ENCODE data around the gene RNF7. TPM values are rescaled to one million over a fixed set of nuclear protein-coding genes. Genes with fewer than 3 reads are reported as not detected.
"Not testable (repeated sequence)": the region's sequence is repeated elsewhere in the genome, so short reads cannot be mapped to it uniquely, and the experiment has no call there.

The RNF7 gene
- total and polyA plus RNA-seq, 3 experiments from 2014 or later = 65.9 to 139 (median 67.4) TPM

- H3K27ac Mint-ChIP-seq; DNase-seq; H3K27ac ChIP-seq (ENCODE audit: low read depth, low read length); POLR2A ChIA-PET; H3K36me3 Mint-ChIP-seq; H3K4me1 Mint-ChIP-seq; H3K4me1 ChIP-seq (ENCODE audit: insufficient read depth, low read length); CTCF ChIA-PET; H3K36me3 ChIP-seq (ENCODE audit: insufficient read depth, low read length); H3K27me3 ChIP-seq (ENCODE audit: insufficient read depth, low read length, poor library complexity, severe bottlenecking); H3K27me3 Mint-ChIP-seq; H3K9me3 ChIP-seq (ENCODE audit: low read length); H3K9me3 Mint-ChIP-seq; H3K4me3 ChIP-seq (ENCODE audit: low read length); H3K4me3 Mint-ChIP-seq: not testable (repeated sequence)
These were observed 24.5 kb downstream of the RNF7 start for GRCh38 chr3:141762552-141762951.

- H3K9me3 ChIP-seq (ENCODE audit: low read length) = no peaks in the 10 kb centered on the region
- no peak within 1 kb of the TSS for H3K27ac ChIP-seq (ENCODE audit: low read depth, low read length)
- peaks cover 0 to 3% (median 3%) of the 10 kb centered on the region in 3 donors for H3K36me3 Mint-ChIP-seq
- peak within 1 kb of the TSS in 1 of 8 donors; percentile 29 for H3K27ac Mint-ChIP-seq
- no peak within 1 kb of the TSS for H3K4me3 Mint-ChIP-seq
- H3K27me3 ChIP-seq (ENCODE audit: insufficient read depth, low read length, poor library complexity, severe bottlenecking) = no peaks in the 10 kb centered on the region
- H3K9me3 Mint-ChIP-seq = no peaks in the 10 kb centered on the region
- no peaks in the 10 kb centered on the region for H3K4me1 ChIP-seq (ENCODE audit: insufficient read depth, low read length)
- no peaks in the 10 kb centered on the region for H3K27me3 Mint-ChIP-seq
- ChIA-PET POLR2A (interaction anchor here (0.8 kb wide), 1 partner anchor 8 kb away, joined by 3 read pairs; no protein-coding TSS in a partner anchor), CTCF (no interaction called here)
- no peak within 1 kb of the TSS for H3K4me3 ChIP-seq (ENCODE audit: low read length)
- no peaks in the 10 kb centered on the region for H3K36me3 ChIP-seq (ENCODE audit: insufficient read depth, low read length)
- no peaks in the 10 kb centered on the region for H3K4me1 Mint-ChIP-seq
- DNase-seq = no peak
These were observed 25.1 kb downstream of the RNF7 start, which contains the start of gene GRK7 for GRCh38 chr3:141763088-141763750. Gene GRK7, plus strand, starts transcription at chr3:141763408. Its CDS starts 14,877 bp downstream, at chr3:141778285.

- no peak for DNase-seq
- Mint-ChIP-seq H3K4me1 (no peaks in the 10 kb centered on the region), H3K9me3 (no peaks in the 10 kb centered on the region), H3K4me3 (no peak overlapping the region), H3K27ac (no peak overlapping the region), H3K36me3 (peaks cover 0 to 6% (median 3%) of the 10 kb centered on the region in 3 donors), H3K27me3 (no peaks in the 10 kb centered on the region)
- H3K27ac ChIP-seq (ENCODE audit: low read depth, low read length) = no peak overlapping the region
- ChIA-PET CTCF (no interaction called here), POLR2A (interaction anchor here (0.8 kb wide), 1 partner anchor 9 kb away, joined by 3 read pairs; no protein-coding TSS in a partner anchor)
- no peak overlapping the region for H3K4me3 ChIP-seq (ENCODE audit: low read length)
- H3K36me3 ChIP-seq (ENCODE audit: insufficient read depth, low read length) = no peaks in the 10 kb centered on the region
- H3K27me3 ChIP-seq (ENCODE audit: insufficient read depth, low read length, poor library complexity, severe bottlenecking) = no peaks in the 10 kb centered on the region
- no peaks in the 10 kb centered on the region for H3K4me1 ChIP-seq (ENCODE audit: insufficient read depth, low read length)
- no peaks in the 10 kb centered on the region for H3K9me3 ChIP-seq (ENCODE audit: low read length)
These were observed 25.9 kb downstream of the RNF7 start for GRCh38 chr3:141764045-141764444.

DNA sequence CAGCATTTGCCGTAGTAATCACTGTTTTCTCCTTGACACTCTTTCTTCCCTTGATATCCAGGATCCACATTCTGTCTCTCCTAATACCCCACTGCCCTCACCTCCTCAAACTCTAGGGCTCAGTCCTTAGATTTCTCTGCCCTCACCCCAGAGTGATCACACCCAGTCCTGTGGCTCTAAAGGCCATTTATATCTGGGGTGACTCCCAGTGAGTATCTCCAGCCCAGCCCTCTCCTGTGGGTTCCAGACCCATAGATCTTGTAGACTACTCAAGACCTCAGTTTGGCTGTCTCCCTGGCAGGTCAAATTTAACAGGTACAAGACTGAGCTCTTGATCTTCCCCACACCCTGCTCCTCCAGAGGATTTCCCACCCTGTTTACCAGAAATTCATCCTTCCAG, 26.4 kb downstream of the RNF7 start:
- Mint-ChIP-seq H3K27me3 (no peaks in the 10 kb centered on the region), H3K9me3 (no peaks in the 10 kb centered on the region), H3K4me1 (no peaks in the 10 kb centered on the region), H3K36me3 (peaks cover 0 to 7% (median 3%) of the 10 kb centered on the region in 3 donors), H3K4me3 (no peak overlapping the region), H3K27ac (no peak overlapping the region)
- ChIA-PET POLR2A (no interaction called here), CTCF (no interaction called here)
- Histone ChIP-seq H3K27ac (ENCODE audit: low read depth, low read length) (no peak overlapping the region), H3K4me3 (ENCODE audit: low read length) (no peak overlapping the region), H3K36me3 (ENCODE audit: insufficient read depth, low read length) (no peaks in the 10 kb centered on the region), H3K4me1 (ENCODE audit: insufficient read depth, low read length) (no peaks in the 10 kb centered on the region), H3K9me3 (ENCODE audit: low read length) (no peaks in the 10 kb centered on the region), H3K27me3 (ENCODE audit: insufficient read depth, low read length, poor library complexity, severe bottlenecking) (no peaks in the 10 kb centered on the region)
- DNase-seq = no peak

DNA sequence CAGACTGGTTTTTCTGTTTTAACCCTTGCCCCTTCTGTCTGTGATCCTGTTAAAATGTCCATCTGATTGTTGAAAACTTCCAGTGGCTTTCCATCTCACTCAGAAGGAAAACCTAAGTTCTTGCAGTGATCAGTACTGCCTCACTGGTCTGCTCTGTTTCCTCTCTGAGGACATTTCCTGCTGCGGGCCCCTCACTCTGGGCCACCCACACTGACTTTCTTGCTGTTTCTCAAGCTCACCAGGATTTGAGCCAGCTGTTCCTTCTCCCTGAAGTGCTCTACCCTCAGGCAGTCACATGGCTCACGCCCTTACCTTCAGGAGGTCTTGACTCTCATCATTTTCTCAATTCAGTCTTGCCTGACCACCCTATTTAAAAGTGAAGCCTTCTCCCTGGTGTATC, 26.9 kb downstream of the RNF7 start:
- CTCF ChIA-PET = no interaction called here
- DNase-seq = no peak
- Mint-ChIP-seq H3K9me3 (no peaks in the 10 kb centered on the region), H3K4me3 (no peak overlapping the region), H3K27ac (no peak overlapping the region), H3K27me3 (peaks cover 0 to 1% of the 10 kb centered on the region in 2 donors), H3K36me3 (peaks cover 0 to 7% (median 3%) of the 10 kb centered on the region in 3 donors), H3K4me1 (no peaks in the 10 kb centered on the region)
- Histone ChIP-seq H3K4me1 (ENCODE audit: insufficient read depth, low read length) (no peaks in the 10 kb centered on the region), H3K9me3 (ENCODE audit: low read length) (no peaks in the 10 kb centered on the region), H3K27ac (ENCODE audit: low read depth, low read length) (no peak overlapping the region), H3K36me3 (ENCODE audit: insufficient read depth, low read length) (no peaks in the 10 kb centered on the region), H3K27me3 (ENCODE audit: insufficient read depth, low read length, poor library complexity, severe bottlenecking) (no peaks in the 10 kb centered on the region), H3K4me3 (ENCODE audit: low read length) (no peak overlapping the region)
- POLR2A ChIA-PET = no interaction called here

GRCh38 chr3:141767066-141767465, 29.0 kb downstream of the RNF7 start:
- no peaks in the 10 kb centered on the region for H3K9me3 Mint-ChIP-seq
- no peaks in the 10 kb centered on the region for H3K27me3 ChIP-seq (ENCODE audit: insufficient read depth, low read length, poor library complexity, severe bottlenecking)
- POLR2A ChIA-PET = no interaction called here
- no peak overlapping the region for H3K4me3 ChIP-seq (ENCODE audit: low read length)
- DNase-seq = no peak
- H3K36me3 ChIP-seq (ENCODE audit: insufficient read depth, low read length) = no peaks in the 10 kb centered on the region
- no peaks in the 10 kb centered on the region for H3K9me3 ChIP-seq (ENCODE audit: low read length)
- no peaks in the 10 kb centered on the region for H3K4me1 Mint-ChIP-seq
- no peak overlapping the region for H3K27ac ChIP-seq (ENCODE audit: low read depth, low read length)
- no peak overlapping the region for H3K27ac Mint-ChIP-seq
- no peak overlapping the region for H3K4me3 Mint-ChIP-seq
- no peaks in the 10 kb centered on the region for H3K4me1 ChIP-seq (ENCODE audit: insufficient read depth, low read length)
- H3K36me3 Mint-ChIP-seq = peaks cover 0 to 7% (median 3%) of the 10 kb centered on the region in 3 donors
- H3K27me3 Mint-ChIP-seq = peaks cover 0 to 2% of the 10 kb centered on the region in 2 donors
- CTCF ChIA-PET = no interaction called here

GRCh38 chr3:141769221-141769894, 31.3 kb downstream of the RNF7 start:
- no peak overlapping the region for H3K4me3 Mint-ChIP-seq
- peak overlapping the region in 1 of 8 donors; percentile 9 for H3K27ac Mint-ChIP-seq
- POLR2A ChIA-PET = no interaction called here

DNA sequence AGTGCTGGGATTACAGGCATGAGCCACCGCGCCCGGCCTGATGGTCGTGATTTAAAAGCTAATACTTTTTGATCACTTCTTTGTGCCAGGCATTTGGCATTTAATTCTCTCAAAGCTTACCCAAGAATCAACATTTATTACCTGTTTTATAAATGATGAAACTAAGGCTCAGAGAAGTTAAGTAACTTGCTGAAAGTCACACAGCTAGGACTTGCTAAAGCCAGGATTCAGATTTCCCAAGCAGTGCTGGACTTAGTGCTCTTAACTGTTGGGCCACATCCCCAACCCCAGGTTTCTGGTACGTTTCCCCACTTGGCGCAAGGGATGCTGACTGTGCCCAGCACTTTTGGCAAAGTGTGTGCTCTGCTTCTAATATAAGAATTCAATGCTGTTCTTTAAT, 35.6 kb downstream of the RNF7 start:
- Mint-ChIP-seq H3K4me1 (no peaks in the 10 kb centered on the region), H3K27me3 (peaks cover 0 to 7% of the 10 kb centered on the region in 2 donors), H3K9me3 (no peaks in the 10 kb centered on the region), H3K27ac (no peak overlapping the region), H3K4me3 (no peak overlapping the region), H3K36me3 (peaks cover 0 to 4% (median 0%) of the 10 kb centered on the region in 3 donors)
- ChIA-PET POLR2A (no interaction called here), CTCF (no interaction called here)
- DNase-seq = no peak
- H3K36me3 ChIP-seq (ENCODE audit: insufficient read depth, low read length) = no peaks in the 10 kb centered on the region
- H3K27me3 ChIP-seq (ENCODE audit: insufficient read depth, low read length, poor library complexity, severe bottlenecking) = no peaks in the 10 kb centered on the region
- H3K4me1 ChIP-seq (ENCODE audit: insufficient read depth, low read length) = no peaks in the 10 kb centered on the region
- H3K9me3 ChIP-seq (ENCODE audit: low read length) = no peaks in the 10 kb centered on the region
- H3K27ac ChIP-seq (ENCODE audit: low read depth, low read length) = no peak overlapping the region
- no peak overlapping the region for H3K4me3 ChIP-seq (ENCODE audit: low read length)

More at GRCh38 chr3:141769221-141769894, 31.3 kb downstream of the RNF7 start:
- DNase-seq = no peak
- Histone ChIP-seq H3K27ac (ENCODE audit: low read depth, low read length) (no peak overlapping the region), H3K27me3 (ENCODE audit: insufficient read depth, low read length, poor library complexity, severe bottlenecking) (no peaks in the 10 kb centered on the region), H3K9me3 (ENCODE audit: low read length) (no peaks in the 10 kb centered on the region), H3K36me3 (ENCODE audit: insufficient read depth, low read length) (no peaks in the 10 kb centered on the region), H3K4me3 (ENCODE audit: low read length) (no peak overlapping the region), H3K4me1 (ENCODE audit: insufficient read depth, low read length) (no peaks in the 10 kb centered on the region)
- H3K36me3 Mint-ChIP-seq = peaks cover 0 to 7% (median 2%) of the 10 kb centered on the region in 3 donors
- no peaks in the 10 kb centered on the region for H3K4me1 Mint-ChIP-seq
- CTCF ChIA-PET = no interaction called here
- H3K9me3 Mint-ChIP-seq = no peaks in the 10 kb centered on the region
- H3K27me3 Mint-ChIP-seq = peaks cover 0 to 7% of the 10 kb centered on the region in 2 donors

Measured in CD8-positive, alpha-beta memory T cell (primary cell).